ENCODE results near the gene CDIP1.

DNA sequence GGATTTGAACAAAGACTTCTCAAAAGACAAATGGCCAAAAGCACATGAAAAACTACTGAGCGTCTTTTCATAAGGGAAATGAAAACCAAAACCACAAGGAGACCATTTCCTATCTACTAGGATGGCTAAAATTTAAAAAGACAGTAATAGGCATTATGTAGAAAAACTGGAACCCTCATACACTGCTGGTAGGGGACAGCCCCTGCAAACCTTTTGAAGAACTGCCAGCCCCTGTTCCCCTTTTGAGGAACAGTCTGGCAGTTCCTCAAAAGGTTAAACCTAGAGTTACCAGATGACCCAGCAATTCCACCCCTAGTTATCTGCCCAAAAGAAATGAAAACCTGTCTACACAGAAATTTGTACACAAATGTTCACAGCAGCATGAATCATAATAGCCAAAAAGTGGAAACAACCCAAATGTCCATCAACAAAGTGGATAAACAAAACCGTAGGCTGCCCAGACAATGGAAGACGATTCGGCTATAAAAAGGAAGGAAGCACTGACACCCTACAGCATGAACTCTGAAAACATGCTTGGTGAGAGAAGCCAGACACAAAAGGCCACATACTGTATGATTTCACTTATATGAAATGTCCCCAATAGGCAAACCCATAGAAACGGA is 22.9 kb downstream of the CDIP1 start:
- no peak for TF ChIP-seq CTCF (conservative IDR thresholded peaks at IDR 0.05)
- no peak for TF ChIP-seq ZFX (IDR thresholded peaks at IDR 0.05)
